Colon (tissue), 2 donors: ENCODE results near the gene SRBD1.
"Not testable (repeated sequence)": the region's sequence is repeated elsewhere in the genome, so short reads cannot be mapped to it uniquely, and the experiment has no call there.

Source experiments
- FAIRE-seq: peaks from 2 replicates; lab custom pipeline; 2012; peaks lifted over from hg19 to GRCh38; lab: Jason Lieb, UNC
- donor health status: control.
- donor health status: control.

SRBD1 gene

DNA sequence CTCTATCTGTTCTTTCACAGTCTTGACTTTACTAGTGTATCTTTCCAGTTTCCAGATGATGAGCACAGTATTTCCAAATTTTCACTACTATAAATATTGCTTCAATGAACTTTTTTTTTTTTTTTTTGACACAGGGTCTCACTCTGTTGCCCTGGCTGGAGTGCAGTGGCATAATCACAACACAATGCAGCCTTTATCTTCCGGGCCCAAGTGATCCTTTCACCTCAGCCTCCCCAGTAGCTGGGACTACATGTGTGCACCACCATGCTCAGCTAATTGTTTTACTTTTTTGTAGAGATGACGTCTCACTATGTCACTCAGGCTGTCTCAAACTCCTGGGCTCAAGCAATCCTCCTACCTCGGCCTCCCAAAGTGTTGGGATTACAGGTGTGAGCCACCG lies 142.8 kb downstream of the SRBD1 start:
- no peak for FAIRE-seq

DNA sequence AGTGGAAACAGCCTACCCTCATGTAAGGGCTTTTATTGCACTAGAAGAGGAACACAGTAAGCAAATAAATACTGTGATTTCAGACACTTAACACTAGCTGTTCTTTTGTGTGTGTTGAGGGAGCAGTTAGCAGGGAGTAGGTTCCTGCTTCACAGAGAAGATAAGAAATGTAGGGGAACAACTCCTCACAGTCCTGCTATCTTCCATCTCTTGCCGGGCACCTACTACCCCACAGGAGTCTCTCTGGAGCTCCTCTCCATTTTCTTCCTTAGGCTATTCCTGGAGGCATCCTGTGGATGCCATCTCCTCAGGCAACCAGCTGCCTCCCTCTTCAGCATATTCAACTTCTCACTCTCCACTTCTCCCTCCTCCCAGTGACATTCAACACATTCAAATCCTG lies 145.0 kb downstream of the SRBD1 start:
- FAIRE-seq: no peak

DNA sequence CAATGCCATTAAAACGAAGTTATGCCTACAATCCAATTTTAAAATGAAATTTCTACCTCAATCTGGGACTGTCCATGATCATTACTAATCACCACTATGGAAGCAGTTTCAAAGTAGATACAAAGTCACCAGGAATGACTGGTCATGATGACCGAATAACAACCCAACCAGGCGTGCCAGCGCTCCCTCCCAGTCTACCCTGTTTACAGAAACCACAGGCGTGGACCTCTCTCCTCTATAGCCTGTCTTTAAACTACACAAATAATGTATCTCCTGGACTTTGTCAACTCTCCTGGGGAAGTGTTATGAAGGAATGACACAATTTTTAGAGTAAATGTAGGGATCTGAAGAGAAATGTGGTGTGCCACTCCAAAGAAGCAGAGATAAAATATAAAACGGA lies 150.2 kb downstream of the SRBD1 start:
- no peak for FAIRE-seq

DNA sequence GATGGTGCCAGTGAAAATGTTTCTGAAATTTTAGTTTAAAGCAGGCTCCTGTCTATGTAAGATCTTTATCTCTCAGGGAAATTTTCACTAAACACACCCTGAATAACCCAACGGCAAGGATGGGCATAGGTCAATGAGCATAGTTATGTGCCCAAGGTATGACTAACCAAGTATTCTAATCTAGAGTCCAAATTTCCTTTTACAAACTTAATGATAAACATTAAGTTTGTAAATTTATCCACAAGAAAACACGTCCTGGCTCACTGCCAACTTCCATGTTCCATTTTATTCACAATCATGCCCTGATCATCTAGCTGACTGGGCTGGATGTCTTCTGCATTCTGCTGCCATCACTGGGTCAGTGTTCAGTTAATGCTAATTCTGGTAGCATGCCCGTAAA lies 151.2 kb downstream of the SRBD1 start:
- no peak for FAIRE-seq

- no peak for FAIRE-seq
These were observed 152.0 kb downstream of the SRBD1 start for GRCh38 chr2:45458909-45459563.

- no peak for FAIRE-seq
These were observed 153.7 kb downstream of the SRBD1 start for GRCh38 chr2:45457211-45457945.

- FAIRE-seq: no peak
These were observed 158.2 kb downstream of the SRBD1 start for GRCh38 chr2:45452866-45453265.

DNA sequence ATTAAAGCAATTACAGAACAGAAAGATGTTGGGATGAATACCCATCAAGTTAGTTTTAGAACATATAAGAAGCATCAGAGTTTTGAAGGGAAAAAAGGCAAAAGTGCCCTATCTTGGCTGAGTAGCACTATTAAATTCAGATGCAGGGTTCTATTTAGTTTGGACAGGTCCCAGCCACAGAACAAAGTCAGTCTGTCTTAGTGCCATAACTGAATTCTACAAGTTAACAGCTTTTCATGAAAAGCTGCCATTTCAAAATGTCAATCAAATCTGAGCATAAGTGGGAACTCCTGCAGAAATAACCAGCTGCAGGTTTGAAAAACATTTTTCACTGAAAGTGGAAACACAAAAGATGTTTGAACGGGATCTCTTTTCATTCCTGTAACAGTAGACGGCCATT lies 160.4 kb downstream of the SRBD1 start:
- FAIRE-seq: no peak

GRCh38 chr2:45448217-45448616 lies 162.8 kb downstream of the SRBD1 start:
- FAIRE-seq: no peak

- FAIRE-seq: no peak
These were observed 165.1 kb downstream of the SRBD1 start for GRCh38 chr2:45446016-45446415.

DNA sequence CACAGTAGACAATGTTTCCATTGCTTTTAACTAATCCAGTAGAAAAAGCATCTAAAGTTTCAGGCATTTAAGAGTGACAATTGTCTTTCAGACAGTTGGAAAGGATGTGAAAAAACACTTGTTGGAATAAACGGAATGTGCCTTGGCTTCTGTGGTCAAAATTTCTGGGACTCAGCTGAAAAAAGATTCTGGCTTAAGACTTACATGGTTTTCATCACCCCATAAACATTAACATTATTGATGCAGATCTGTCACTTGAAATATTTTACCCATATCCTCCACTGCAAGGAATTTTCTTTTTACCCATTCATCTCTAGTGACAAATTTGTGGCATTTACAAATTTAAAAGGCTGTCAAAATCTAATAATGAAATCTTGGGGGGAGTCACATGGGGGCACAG lies 166.0 kb downstream of the SRBD1 start:
- FAIRE-seq: no peak

GRCh38 chr2:45443012-45443411 lies 168.1 kb downstream of the SRBD1 start:
- no peak for FAIRE-seq

GRCh38 chr2:45442026-45442425 lies 169.0 kb downstream of the SRBD1 start:
- FAIRE-seq: no peak

DNA sequence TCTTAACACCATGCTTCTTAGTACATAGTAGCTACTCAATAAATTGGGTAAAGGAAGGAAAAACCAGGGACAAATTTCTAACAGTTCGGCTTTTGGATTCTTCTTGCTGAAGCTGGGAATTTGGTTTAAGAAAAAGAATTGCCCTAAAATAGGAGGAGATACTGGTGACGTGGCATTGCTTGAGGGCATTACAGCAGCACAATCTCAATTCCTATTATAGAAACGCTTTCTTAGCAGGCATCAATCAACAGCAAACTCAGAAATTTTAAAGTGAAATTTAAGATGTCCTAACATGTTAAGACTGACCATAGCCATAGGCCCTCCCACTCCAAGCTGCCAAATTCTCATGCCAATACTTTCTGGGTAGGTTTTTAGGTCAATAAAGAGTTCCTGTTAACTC lies 169.5 kb downstream of the SRBD1 start:
- no peak for FAIRE-seq

- no peak for FAIRE-seq
These were observed 171.0 kb downstream of the SRBD1 start for GRCh38 chr2:45439788-45440773.

DNA sequence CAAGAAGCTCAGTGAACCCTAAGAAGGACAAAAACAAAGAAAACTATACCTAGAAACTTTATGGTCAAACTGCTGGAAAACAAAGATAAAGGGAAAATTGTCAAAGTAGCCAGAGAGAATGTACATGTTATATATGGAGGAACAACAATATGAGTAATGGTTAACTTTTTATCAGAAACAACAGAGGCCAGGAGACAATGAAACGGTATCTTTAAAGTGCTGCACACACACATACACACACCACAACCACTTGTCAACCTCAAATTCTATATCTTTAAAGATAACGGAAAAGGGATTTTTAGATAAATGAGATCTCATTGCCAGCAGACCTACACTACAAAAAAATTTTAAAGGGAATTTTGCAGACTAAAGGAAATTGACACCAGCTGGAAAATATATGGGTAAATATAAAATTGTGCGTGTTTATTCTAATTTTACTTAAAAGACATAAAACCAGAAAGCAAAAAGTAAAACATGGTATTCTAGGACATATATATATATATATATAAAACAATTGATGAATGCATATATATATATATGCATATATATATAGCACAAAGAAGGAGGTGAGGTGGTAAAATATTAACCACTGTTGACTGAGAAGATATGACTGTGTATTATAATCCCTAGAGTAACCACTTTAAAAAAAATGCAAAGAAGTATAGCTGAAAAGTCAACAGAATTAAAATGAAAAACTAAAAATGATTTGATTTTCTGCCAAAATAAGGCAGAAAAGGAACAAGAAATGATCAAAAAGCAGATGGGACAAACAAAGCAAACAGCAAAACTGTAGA lies 172.0 kb downstream of the SRBD1 start:
- FAIRE-seq: no peak

DNA sequence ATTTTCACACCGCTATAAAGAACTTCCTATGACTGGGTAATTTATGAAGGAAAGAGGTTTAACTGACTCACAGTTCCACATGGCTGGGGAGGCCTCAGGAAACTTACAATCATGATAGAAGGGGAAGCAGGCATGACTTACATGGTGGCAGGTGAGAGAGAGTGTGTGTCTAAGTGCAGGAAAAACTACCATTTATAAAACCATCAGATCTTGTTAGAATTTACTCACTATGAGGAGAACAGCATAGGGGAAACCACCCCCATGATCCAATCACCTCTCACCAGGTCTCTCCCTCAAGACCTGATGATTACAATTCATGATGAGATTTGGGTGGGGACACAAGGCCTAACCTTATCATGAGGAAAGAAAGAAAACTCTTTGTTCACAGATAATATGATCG lies 174.6 kb downstream of the SRBD1 start:
- no peak for FAIRE-seq

DNA sequence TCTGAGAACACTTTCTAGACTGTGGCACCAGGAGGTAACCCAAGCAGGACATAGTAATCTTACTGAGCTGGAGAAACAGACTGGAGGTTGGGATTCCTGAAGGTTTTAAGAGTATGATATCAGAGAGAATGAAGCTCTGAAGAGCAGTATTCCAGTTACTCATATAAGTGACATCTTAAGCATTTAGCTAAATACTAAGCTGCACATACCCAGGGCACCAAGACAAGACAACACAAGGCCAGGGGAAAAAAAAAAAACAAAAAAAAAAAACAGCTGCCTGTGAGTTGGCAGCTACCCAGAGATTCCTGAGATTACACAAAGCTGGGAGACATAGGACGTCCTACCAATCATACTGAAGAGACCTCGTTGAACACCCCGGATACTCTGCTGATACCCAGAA lies 175.8 kb downstream of the SRBD1 start:
- FAIRE-seq: no peak

DNA sequence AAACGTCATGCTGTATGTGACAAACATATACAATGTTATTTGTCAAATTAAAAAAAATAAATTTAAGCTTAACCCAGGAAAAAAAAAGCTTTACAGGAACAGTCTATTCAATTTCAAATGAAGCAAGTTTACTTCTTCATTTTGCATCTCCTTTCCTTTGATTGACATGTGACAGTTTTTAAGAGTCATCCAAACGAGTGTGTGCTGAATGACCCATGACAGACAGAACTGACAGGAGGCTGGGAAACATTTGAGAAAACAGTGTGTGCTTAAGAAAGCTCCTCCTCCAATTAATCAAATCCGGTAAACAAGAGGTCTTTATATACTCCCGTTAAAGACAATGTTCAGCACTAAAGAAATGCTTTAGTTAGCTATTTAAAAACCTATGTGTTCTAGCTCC lies 177.7 kb downstream of the SRBD1 start:
- no peak for FAIRE-seq

- FAIRE-seq: no peak
These were observed 178.7 kb downstream of the SRBD1 start for GRCh38 chr2:45432406-45432805.

- not testable (repeated sequence) for FAIRE-seq
These were observed 185.0 kb downstream of the SRBD1 start for GRCh38 chr2:45426025-45426424.

- FAIRE-seq: no peak
These were observed 188.1 kb downstream of the SRBD1 start for GRCh38 chr2:45422921-45423320.
